ENCODE data around the gene EN2.

The EN2 gene

DNA sequence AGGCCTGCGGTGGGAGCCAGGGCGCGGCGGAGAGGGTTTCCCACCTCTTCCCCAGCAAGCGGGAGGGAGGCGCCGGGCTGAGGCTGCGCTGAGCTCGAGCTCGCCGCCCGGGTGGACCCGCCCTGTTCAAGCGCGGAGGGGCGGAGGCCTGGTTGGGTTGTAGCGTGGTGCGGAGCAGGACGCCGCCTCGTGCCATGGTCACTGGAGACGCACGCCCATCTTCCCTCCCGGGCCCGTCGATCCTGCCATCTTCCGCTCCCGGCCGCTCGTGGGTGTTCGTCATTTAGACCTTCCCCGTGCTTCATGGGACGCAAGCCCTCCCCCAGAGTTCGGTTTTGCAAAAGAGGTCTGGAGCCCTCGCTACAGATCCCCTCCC lies 9.3 kb upstream of the EN2 start:
- H3K4me3 ChIP-seq (ENCODE audit: low read length): no peak overlapping the region
- TF ChIP-seq, protein P1, sequence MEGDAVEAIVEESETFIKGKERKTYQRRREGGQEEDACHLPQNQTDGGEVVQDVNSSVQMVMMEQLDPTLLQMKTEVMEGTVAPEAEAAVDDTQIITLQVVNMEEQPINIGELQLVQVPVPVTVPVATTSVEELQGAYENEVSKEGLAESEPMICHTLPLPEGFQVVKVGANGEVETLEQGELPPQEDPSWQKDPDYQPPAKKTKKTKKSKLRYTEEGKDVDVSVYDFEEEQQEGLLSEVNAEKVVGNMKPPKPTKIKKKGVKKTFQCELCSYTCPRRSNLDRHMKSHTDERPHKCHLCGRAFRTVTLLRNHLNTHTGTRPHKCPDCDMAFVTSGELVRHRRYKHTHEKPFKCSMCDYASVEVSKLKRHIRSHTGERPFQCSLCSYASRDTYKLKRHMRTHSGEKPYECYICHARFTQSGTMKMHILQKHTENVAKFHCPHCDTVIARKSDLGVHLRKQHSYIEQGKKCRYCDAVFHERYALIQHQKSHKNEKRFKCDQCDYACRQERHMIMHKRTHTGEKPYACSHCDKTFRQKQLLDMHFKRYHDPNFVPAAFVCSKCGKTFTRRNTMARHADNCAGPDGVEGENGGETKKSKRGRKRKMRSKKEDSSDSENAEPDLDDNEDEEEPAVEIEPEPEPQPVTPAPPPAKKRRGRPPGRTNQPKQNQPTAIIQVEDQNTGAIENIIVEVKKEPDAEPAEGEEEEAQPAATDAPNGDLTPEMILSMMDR (conservative IDR thresholded peaks at IDR 0.05; ENCODE audit: low read length): no peak
- no peak for DNase-seq (ENCODE audit: low read depth)

DNA sequence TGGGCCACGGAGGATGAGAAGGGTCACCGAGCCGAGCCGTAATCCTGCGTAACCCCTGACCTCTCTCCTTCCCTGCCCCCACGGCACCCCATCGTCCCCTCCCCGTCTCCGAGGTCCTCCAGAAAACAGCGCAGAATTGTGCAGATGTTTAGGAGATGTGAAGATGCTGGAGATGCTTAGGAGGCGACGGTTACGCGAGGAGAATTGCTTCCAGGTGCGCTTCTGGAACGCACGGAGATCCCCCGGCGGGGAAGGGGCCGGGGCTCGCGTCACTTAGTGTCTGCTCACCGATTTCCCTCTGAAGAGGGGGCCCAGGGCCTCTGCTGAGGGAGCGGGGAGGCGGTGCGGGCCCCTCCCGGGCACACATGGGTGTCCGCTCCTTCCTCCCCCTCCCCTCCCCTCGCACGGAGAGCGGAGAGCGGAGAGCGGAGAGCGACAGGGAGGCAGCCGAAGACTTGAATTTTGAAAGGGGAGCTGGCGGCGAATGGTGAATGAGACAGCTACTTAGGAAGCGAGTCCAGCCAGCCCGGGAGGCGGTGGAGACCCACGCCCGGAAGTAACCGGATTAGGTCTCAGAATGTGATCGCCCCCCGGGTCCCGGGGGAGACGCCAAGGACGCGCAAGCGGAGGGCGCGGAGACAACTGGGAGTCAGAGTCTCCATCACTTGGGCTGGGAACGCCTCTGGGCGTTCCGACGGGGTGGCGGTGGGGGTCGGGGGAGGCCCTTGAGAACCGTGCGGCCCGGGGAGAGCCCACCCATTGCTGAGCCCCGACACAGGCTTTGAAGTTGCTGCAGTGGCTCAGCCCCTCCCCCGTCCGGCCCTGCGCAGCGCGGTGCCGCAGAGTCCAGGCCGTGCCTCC lies 8.7 kb upstream of the EN2 start:
- TF ChIP-seq, protein P1 (conservative IDR thresholded peaks at IDR 0.05; ENCODE audit: low read length): no peak
- H3K4me3 ChIP-seq (ENCODE audit: low read length): no peak overlapping the region
- no peak for DNase-seq (ENCODE audit: low read depth)

DNA sequence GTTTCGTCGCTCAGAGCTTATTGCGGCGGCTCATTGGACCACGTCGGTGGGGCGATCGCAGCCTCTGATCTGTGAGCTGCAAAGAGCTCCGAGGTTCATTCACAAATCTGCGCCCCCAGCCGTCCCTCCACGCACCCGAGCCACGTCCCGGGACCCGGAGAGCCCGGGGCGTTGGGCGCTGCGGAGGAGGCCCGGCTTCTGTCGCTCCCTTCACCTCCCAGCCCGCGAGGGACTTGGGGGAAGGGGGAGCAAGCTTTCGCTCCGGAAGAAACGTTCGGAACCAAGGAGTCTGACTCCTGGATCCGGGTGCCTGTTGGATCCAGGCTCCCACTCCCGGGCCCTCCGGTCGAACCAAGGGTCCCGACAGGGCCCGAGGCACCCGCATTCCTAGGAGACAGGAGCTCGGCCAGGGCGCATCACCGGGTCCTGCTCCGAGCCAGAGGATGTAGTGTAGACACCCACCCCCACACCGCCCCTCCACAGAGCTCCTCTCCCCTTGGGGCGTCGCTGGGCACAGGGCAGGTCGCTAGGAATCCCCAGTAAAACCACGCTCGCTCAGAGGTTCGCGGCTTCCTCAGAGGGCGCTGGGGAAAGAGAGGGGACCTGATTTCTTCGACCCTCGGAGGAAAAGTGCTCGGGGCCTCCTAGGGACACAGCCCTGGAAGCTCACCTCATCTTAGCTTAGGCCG lies 7.9 kb upstream of the EN2 start:
- DNase-seq (ENCODE audit: low read depth): no peak
- TF ChIP-seq, protein P1 (conservative IDR thresholded peaks at IDR 0.05; ENCODE audit: low read length): no peak
- no peak overlapping the region for H3K4me3 ChIP-seq (ENCODE audit: low read length)

DNA sequence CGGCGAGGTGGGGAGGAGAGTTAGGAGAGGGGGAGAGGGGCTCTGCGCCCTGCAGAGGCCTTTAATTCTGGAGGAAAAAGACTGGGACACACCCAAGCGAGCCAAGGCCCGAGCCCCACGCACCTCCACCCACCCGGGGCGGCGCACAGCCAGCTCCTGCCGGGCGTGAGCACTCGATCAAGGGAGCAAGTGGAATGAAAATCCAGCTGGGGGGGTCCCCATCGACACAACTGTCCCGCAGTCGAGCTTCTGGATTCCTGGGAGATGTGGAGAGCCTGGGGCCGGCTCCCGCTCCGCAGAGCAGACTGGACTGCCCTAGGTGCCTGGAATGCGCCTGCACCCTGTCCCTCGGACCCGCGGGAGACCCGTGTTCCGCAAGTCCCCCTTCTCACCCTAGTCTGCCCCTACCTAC lies 7.4 kb upstream of the EN2 start:
- H3K4me3 ChIP-seq (ENCODE audit: low read length): no peak overlapping the region
- TF ChIP-seq, protein P1 (conservative IDR thresholded peaks at IDR 0.05; ENCODE audit: low read length): no peak
- DNase-seq (ENCODE audit: low read depth): no peak

DNA sequence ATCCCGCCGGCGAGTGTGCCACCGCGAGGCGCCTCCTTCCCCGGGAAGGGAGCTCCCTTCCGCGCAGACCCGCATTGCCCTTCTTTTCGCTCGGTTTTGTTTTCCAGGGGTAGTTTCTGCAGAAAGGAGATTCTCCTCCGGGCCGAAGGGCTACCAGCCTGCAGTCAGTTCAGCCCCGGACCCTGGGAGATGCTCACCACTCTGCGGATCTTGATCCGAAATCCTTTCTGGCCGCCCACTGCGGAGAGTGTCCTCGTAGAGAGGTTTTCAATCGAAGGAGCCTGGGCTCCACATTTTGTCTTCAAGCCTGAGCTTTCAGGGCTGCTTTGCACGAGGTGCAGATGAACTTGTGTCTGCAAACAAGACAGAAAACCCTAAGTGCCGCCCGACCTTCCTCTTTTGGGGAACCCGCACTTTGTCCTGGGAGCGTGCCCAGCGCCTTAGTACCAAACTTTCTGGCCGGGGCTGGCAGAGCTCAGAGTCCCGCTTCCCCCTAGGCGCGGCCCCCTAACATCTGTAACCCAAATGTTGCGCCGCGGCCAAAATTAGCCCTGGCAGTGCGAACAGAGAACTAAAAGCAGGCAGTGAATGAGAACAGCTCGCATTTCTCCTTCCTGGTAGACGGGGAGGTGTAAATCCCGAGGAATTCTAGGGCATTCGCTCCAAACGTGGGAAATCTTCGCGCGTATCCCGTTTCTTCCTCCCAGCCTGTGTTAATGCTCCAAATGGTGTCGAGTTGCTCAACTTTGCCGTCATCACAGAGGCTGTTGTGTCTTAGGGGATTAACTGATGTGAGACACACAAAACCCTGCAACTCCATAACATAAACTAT lies 6.7 kb upstream of the EN2 start:
- TF ChIP-seq, protein P1 (conservative IDR thresholded peaks at IDR 0.05; ENCODE audit: low read length): no peak
- no peak overlapping the region for H3K4me3 ChIP-seq (ENCODE audit: low read length)
- DNase-seq (ENCODE audit: low read depth): no peak

DNA sequence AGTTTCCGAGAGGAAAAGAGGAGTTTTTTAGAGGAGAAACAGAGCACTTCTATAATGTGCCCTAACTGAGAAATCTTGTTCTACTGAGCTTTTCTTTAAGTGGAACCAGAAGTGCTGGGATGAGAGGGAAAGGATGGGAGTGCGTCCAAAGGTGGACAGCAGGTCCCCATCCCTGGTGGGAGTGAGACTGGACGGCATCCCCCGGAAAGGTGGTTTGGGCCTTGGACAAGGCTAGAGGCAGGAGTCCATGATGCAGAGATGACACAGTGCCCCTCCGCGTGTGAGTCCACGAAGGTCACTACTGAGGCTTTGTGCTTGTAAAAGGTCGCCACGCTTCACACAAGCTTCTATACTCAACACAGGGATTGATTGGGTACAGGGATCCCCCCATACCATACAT lies 6.1 kb upstream of the EN2 start:
- H3K4me3 ChIP-seq (ENCODE audit: low read length): no peak overlapping the region
- TF ChIP-seq, protein P1 (conservative IDR thresholded peaks at IDR 0.05; ENCODE audit: low read length): no peak
- DNase-seq (ENCODE audit: low read depth): no peak
